Measurements from ENCODE around the gene NUAK1. TPM values are rescaled to one million over a fixed set of nuclear protein-coding genes. Genes with fewer than 3 reads are reported as not detected.

NUAK1 gene
- total and polyA plus RNA-seq, 2 experiments from 2014 or later, result 5.4 to 16.9 TPM

- Histone ChIP-seq H3K79me2 (replicated peaks; ENCODE audit: insufficient read depth) (no peaks in the 10 kb centered on the region), H4K20me1 (replicated peaks; ENCODE audit: insufficient read depth) (no peaks in the 10 kb centered on the region), H3K4me2 (no peak overlapping the region), H3K27ac (ENCODE audit: low read depth) (no peak overlapping the region), H3F3A (replicated peaks; ENCODE audit: low read depth) (no peaks in the 10 kb centered on the region), H3K4me3 (no peak overlapping the region), H3K9me2 (ENCODE audit: insufficient read depth) (no peaks in the 10 kb centered on the region; the same call in 1 of the 2 replicates), H3K4me1 (ENCODE audit: insufficient read depth) (peaks cover 3% of the 10 kb centered on the region), H3K36me3 (ENCODE audit: insufficient read depth) (no peaks in the 10 kb centered on the region), H2AFZ (no peak overlapping the region), H3K27me3 (ENCODE audit: insufficient read depth) (no peaks in the 10 kb centered on the region)
- DNase-seq (ENCODE audit: low spot score) (no peak), ATAC-seq (no peak)
- TF ChIP-seq JUNB (IDR thresholded peaks at IDR 0.05; ENCODE audit: unreplicated experiment) (no peak), STAT1 (IDR thresholded peaks at IDR 0.05; ENCODE audit: unreplicated experiment) (no peak), REST (IDR thresholded peaks at IDR 0.05; ENCODE audit: unreplicated experiment) (no peak), EZH2 (IDR thresholded peaks at IDR 0.05; ENCODE audit: low read depth, unreplicated experiment) (no peak), CREB1 (CRISPR knock-in tag; IDR thresholded peaks at IDR 0.05; ENCODE audit: low read depth) (no peak), ZNF331 (CRISPR knock-in tag; IDR thresholded peaks at IDR 0.05; ENCODE audit: low read depth) (no peak), POLR2AphosphoS5 (IDR thresholded peaks at IDR 0.05; ENCODE audit: low read depth) (no peak), NANOG (IDR thresholded peaks at IDR 0.05; ENCODE audit: borderline replicate concordance) (no peak), EZH2phosphoT487 (IDR thresholded peaks at IDR 0.05; ENCODE audit: unreplicated experiment) (no peak), ZNF114 (CRISPR knock-in tag; IDR thresholded peaks at IDR 0.05) (no peak), ZNF462 (CRISPR knock-in tag; IDR thresholded peaks at IDR 0.05) (no peak)
- TF ChIP-seq, protein P1, sequence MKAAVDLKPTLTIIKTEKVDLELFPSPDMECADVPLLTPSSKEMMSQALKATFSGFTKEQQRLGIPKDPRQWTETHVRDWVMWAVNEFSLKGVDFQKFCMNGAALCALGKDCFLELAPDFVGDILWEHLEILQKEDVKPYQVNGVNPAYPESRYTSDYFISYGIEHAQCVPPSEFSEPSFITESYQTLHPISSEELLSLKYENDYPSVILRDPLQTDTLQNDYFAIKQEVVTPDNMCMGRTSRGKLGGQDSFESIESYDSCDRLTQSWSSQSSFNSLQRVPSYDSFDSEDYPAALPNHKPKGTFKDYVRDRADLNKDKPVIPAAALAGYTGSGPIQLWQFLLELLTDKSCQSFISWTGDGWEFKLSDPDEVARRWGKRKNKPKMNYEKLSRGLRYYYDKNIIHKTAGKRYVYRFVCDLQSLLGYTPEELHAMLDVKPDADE (IDR thresholded peaks at IDR 0.05), result no peak
- TF ChIP-seq, protein P2, sequence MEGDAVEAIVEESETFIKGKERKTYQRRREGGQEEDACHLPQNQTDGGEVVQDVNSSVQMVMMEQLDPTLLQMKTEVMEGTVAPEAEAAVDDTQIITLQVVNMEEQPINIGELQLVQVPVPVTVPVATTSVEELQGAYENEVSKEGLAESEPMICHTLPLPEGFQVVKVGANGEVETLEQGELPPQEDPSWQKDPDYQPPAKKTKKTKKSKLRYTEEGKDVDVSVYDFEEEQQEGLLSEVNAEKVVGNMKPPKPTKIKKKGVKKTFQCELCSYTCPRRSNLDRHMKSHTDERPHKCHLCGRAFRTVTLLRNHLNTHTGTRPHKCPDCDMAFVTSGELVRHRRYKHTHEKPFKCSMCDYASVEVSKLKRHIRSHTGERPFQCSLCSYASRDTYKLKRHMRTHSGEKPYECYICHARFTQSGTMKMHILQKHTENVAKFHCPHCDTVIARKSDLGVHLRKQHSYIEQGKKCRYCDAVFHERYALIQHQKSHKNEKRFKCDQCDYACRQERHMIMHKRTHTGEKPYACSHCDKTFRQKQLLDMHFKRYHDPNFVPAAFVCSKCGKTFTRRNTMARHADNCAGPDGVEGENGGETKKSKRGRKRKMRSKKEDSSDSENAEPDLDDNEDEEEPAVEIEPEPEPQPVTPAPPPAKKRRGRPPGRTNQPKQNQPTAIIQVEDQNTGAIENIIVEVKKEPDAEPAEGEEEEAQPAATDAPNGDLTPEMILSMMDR (conservative IDR thresholded peaks at IDR 0.05; ENCODE audit: low read depth in 2 of 2), result no peak
- Mint-ChIP-seq H3K27me3 (ENCODE audit: insufficient read depth, low read depth, poor library complexity) (no peaks in the 10 kb centered on the region), H3K9me3 (peaks cover 12% of the 10 kb centered on the region), H3K36me3 (ENCODE audit: low read depth) (peaks cover 4% of the 10 kb centered on the region; the same call in 2 of the 3 replicates), H3K27ac (no peak overlapping the region), H3K4me3 (no peak overlapping the region), H3K4me1 (no peaks in the 10 kb centered on the region)
Measured at GRCh38 chr12:106025129-106025528, 113.6 kb downstream of the NUAK1 start.

Measured in GM23338 (cell line).